ENCODE measurements around the gene MRPS17. TPM values are rescaled to one million over a fixed set of nuclear protein-coding genes. Genes with fewer than 3 reads are reported as not detected.

The MRPS17 gene
- total and polyA plus RNA-seq, 8 donors, result 5.4 to 8.6 (median 7.2) TPM

GRCh38 chr7:55977831-55978230, 26.2 kb downstream of the MRPS17 start:
- DNase-seq (peak in 1 of 6 donors; percentile 30), FAIRE-seq (no peak), ATAC-seq (peak in 3 of 4 donors; percentile 30 to 73 (median 46))
- no peak overlapping the region for H3K4me3 ChIP-seq
- no peak for TF ChIP-seq CTCF (IDR thresholded peaks at IDR 0.05)
- no peaks in the 10 kb centered on the region for H3K4me1 ChIP-seq
- H3K36me3 ChIP-seq, result peaks cover 6 to 25% (median 14%) of the 10 kb centered on the region in 3 donors
- H3K9me3 ChIP-seq, result no peaks in the 10 kb centered on the region
- H3K27me3 ChIP-seq, result no peaks in the 10 kb centered on the region
- 28 to 30% methylated on average over 4 of the region's 4 CpGs for WGBS, 2 donors
- intact Hi-C loops (cut with DNase I), result no loop called here
- H3K27ac ChIP-seq, result no peak overlapping the region

- peaks cover 6 to 42% (median 17%) of the 10 kb centered on the region in 3 donors for H3K36me3 ChIP-seq
- no peak for ATAC-seq
- no peak for TF ChIP-seq CTCF (IDR thresholded peaks at IDR 0.05)
Observed at GRCh38 chr7:55980266-55980665, 28.6 kb downstream of the MRPS17 start.

GRCh38 chr7:55983537-55983936, 31.9 kb downstream of the MRPS17 start:
- 71 to 72% methylated on average over 3 of the region's 3 CpGs for WGBS, 2 donors
- H3K27me3 ChIP-seq, result no peaks in the 10 kb centered on the region
- no peak overlapping the region for H3K4me3 ChIP-seq
- peaks cover 6 to 44% (median 24%) of the 10 kb centered on the region in 3 donors for H3K36me3 ChIP-seq
- no peaks in the 10 kb centered on the region for H3K4me1 ChIP-seq
- H3K9me3 ChIP-seq, result no peaks in the 10 kb centered on the region
- ATAC-seq (no peak), DNase-seq (no peak), FAIRE-seq (no peak)
- intact Hi-C loops (cut with DNase I), result no loop called here
- no peak overlapping the region for H3K27ac ChIP-seq
- TF ChIP-seq CTCF (IDR thresholded peaks at IDR 0.05), result no peak

More at GRCh38 chr7:55980266-55980665, 28.6 kb downstream of the MRPS17 start:
- DNase-seq (no peak), FAIRE-seq (no peak)
- no peaks in the 10 kb centered on the region for H3K9me3 ChIP-seq
- WGBS, 2 donors, result 77 to 82% methylated on average over 3 of the region's 3 CpGs
- no peak overlapping the region for H3K4me3 ChIP-seq
- H3K27me3 ChIP-seq, result no peaks in the 10 kb centered on the region
- H3K4me1 ChIP-seq, result no peaks in the 10 kb centered on the region
- H3K27ac ChIP-seq, result no peak overlapping the region
- intact Hi-C loops (cut with DNase I), result no loop called here

GRCh38 chr7:55992346-55992745, 40.7 kb downstream of the MRPS17 start:
- no peaks in the 10 kb centered on the region for H3K27me3 ChIP-seq
- DNase-seq, result no peak
- no peak for FAIRE-seq
- no peak for ATAC-seq
- intact Hi-C loops (cut with DNase I), result no loop called here
- TF ChIP-seq CTCF (IDR thresholded peaks at IDR 0.05), result no peak
- H3K27ac ChIP-seq, result no peak overlapping the region
- H3K4me1 ChIP-seq, result no peaks in the 10 kb centered on the region
- H3K4me3 ChIP-seq, result no peak overlapping the region
- H3K9me3 ChIP-seq, result no peaks in the 10 kb centered on the region
- peaks cover 0 to 24% (median 7%) of the 10 kb centered on the region in 3 donors for H3K36me3 ChIP-seq
- WGBS, 2 donors, result 94 to 98% methylated on average over 3 of the region's 3 CpGs

- FAIRE-seq (no peak), DNase-seq (no peak), ATAC-seq (peak in 1 of 4 donors; percentile 54)
- intact Hi-C loops (cut with DNase I), result no loop called here
- no peak overlapping the region for H3K4me3 ChIP-seq
- H3K27me3 ChIP-seq, result no peaks in the 10 kb centered on the region
- no peak overlapping the region for H3K27ac ChIP-seq
- WGBS, 2 donors, result 59 to 63% methylated on average over 8 of the region's 8 CpGs
- TF ChIP-seq CTCF (IDR thresholded peaks at IDR 0.05), result no peak
- no peaks in the 10 kb centered on the region for H3K9me3 ChIP-seq
- H3K4me1 ChIP-seq, result no peaks in the 10 kb centered on the region
- H3K36me3 ChIP-seq, result peaks cover 0 to 30% (median 11%) of the 10 kb centered on the region in 3 donors
Observed at GRCh38 chr7:55996856-55997500, 45.3 kb downstream of the MRPS17 start.

All from pancreas (tissue), 10 donors.